Right lung (tissue), 5 donors: Measurements from ENCODE around the gene ITIH3. TPM values are rescaled to one million over a fixed set of nuclear protein-coding genes. Genes with fewer than 3 reads are reported as not detected.

Source experiments
- DNase-seq, 2 donors: peaks; one replicate each; pipeline ENCODE4 v3.0.0-alpha.2; 2013
- polyA plus RNA-seq, 5 donors: library from polyadenylated mRNA; unstranded; fragments of 120-200 nt; gene quantifications; one replicate each; pipeline versions ENCODE4 v1.2.1 to v1.2.3, GENCODE V29; 2013; ENCODE audit warnings: inconsistent platforms in 1 of 5, low replicate concordance in 1 of 5; ENCODE audit not compliant: insufficient read length in 5 of 5, insufficient read depth in 1 of 5

Gene ITIH3
- polyA plus RNA-seq, 5 donors, result 2.3 to 6.3 (median 3.8) TPM

DNA sequence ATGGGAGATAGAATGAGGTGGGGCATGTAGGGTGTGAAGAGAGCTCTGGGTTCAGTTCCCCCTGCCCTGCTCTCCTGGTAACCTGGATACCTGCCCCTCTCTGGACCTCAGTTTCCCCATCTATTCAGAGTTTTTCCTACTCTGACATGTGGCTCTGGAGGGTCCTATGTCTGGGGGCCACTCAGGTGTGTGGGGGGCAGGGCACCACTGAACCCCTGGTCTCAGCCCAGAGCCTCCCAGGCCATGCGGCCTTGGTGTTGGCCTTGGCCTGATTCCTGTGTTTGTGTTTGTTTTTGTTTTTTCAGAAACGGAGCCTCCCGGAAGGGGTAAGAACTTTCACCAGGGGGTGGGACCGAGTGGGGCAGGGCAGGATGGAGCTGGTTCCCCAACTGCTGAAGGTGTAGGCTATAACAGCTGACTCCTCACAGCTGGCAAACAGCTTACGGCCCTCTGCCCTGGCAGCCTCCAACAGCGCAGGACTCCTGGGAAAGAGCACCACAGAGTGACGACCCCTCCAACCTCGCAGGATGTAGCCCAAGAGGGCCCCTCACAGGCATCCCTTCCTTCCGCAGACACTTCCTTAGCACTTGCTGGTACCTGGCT, 803 bp downstream of the ITIH3 start:
- DNase-seq, result no peak

- DNase-seq, result no peak
Measured at GRCh38 chr3:52796411-52796810, 1.8 kb downstream of the ITIH3 start.

- no peak for DNase-seq
Measured at GRCh38 chr3:52798376-52798977, 3.9 kb downstream of the ITIH3 start.

DNA sequence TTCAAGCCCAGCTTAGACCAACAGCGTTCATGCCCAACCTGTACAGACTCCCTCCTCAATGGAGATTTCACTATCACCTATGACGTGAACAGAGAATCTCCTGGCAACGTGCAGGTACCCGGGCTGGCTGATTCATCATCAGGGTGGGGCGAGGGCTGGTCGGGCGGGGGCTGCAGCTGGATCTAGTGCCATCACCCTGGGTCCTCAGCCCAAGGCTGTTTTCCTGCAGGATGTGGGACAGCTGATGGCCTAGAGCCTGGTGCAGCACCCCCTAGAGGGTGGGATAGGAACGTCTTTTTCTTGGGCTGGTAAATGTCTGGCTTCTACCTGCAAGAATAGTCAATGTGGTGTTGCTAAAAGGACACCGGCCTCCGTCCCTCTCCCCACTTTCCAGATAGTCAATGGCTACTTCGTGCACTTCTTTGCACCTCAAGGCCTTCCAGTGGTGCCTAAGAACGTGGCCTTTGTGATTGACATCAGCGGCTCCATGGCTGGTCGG, 4.4 kb downstream of the ITIH3 start:
- no peak for DNase-seq

- no peak for DNase-seq
Measured at GRCh38 chr3:52800079-52800478, 5.5 kb downstream of the ITIH3 start.

GRCh38 chr3:52801839-52802238, 7.2 kb downstream of the ITIH3 start:
- no peak for DNase-seq

- no peak for DNase-seq
Measured at GRCh38 chr3:52805270-52806039, 10.9 kb downstream of the ITIH3 start.

GRCh38 chr3:52809149-52809548, 14.6 kb downstream of the ITIH3 start:
- no peak for DNase-seq

GRCh38 chr3:52809662-52810377, 15.2 kb downstream of the ITIH3 start:
- peak in 1 of 2 donors; percentile 8 for DNase-seq

DNA sequence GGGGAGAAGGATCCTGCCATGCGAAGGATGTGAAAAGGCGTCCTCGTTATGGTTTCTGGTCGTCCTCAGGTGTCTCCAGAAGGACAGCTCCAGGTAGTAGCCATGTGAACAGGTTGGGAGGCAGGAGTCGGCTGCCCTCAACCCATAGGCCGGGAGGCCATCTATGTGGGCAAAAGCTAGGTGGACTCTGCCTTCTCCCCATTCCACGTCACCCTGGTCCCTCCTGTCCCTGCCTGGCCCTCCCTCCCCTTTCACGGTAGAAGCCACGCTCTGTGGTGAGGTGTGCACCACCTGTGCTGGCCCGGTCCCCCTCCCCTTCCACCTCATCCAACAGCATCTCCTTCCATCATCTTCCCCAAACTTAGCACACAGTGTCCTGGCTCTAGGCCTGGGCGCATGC, 16.3 kb downstream of the ITIH3 start:
- DNase-seq, result no peak

GRCh38 chr3:52811452-52812011, 16.9 kb downstream of the ITIH3 start:
- no peak for DNase-seq

DNA sequence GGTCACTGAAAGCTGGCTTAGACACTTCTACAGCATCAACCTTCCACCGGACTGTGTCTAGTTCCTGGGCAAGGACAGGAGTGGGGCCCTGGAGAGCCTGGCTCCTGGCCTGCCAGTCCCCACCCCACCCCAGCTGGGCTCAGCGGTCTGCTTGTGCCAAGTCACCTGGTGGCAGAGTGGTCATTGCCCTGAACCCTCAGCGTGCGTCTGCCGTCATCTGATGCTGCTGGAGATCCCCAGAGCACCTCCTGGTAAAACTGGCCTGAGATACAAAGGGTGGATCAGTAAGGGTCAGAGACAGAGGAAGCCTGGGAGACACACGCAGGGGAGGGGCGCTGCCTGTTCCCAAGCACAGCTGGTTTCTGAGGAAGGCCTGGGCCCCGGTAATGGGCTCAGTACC, 19.2 kb downstream of the ITIH3 start:
- no peak for DNase-seq

DNA sequence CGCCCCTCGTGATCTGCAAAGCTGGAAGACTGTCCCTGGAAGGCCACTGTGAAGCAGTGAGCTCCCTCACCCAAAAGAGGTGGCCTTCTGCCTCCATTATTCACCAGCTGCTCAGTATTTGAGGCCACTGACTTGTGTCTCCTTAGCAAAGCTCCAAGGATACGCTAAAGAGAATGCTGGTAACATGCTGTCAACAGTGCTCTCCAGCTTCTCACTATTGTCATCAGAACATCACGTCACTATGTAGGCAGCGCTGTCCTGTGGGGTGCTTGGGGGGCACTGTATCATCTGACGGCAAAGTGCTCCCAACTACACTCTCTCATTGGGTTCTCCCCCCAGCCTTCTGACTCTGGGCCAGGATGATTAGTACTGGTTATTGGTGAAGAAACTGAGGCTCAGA, 21.6 kb downstream of the ITIH3 start:
- DNase-seq, result no peak

- DNase-seq, result no peak
Measured at GRCh38 chr3:52816654-52817053, 22.1 kb downstream of the ITIH3 start.

GRCh38 chr3:52817221-52817620, 22.6 kb downstream of the ITIH3 start:
- DNase-seq, result no peak

GRCh38 chr3:52817860-52818259, 23.3 kb downstream of the ITIH3 start:
- no peak for DNase-seq

DNA sequence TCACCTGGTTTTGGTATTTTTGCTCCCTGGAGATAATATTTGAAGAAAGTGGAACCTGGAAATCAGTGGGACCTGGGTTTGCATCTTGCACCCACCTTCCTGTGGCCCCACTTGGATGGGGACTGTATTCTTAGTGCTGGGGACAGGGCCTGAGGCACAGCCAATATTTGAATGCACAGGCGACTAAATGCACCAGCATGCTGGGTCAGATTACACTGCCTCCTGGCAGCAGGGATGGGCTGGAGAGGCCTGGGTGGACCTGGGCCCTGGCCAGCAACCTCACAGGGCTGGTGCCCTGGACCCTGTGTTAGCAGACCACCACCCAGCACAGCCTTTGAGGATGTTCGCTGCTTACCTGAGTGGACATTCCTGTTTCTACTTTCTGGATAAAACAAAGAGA, 25.3 kb downstream of the ITIH3 start:
- DNase-seq, result no peak

DNA sequence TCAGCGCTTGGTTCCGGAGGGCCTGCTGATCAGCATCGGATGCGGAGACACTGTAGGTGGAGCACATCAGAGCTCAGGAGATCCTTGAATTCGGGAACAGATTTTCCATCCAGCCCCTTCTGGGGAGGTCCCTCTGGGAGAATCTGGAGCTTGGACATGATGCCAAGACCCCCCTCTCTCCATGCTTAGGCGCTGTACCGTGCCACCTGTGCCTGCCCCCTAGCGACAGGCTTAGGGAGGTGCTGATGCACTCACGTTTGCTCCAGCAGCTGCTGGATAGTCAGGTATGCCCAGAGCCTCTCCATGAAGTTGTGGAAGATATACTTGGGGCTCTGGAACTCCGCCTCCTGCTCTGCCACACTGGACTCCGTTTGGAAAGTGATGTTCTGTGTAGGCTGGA, 26.1 kb downstream of the ITIH3 start:
- DNase-seq, result no peak

DNA sequence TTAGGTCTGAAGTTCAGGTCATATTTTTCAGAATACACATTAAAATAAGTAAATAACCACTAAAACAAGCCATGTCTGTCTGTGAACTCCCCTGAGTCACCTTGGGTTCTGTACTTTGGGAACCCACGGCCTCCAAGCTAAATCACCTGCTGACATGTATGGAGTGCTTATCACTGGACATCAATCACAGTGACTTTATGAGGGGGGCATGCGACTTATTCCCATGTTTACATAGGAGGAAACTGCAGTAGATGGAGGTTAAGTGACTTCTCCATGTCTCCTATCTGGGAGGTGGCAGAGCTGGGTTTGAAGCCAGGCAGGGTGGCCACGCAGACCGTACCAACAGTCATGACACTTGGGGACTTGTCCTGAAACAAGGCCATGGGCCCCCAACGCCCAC, 27.8 kb downstream of the ITIH3 start:
- no peak for DNase-seq

- DNase-seq, result no peak
Measured at GRCh38 chr3:52824037-52824436, 29.4 kb downstream of the ITIH3 start.

- no peak for DNase-seq
Measured at GRCh38 chr3:52827441-52827840, 32.8 kb downstream of the ITIH3 start.

- no peak for DNase-seq
Measured at GRCh38 chr3:52827866-52828376, 33.3 kb downstream of the ITIH3 start.
